GM18858 (cell line): Measurements from ENCODE around the gene UBE2Q1.

Experiments
- ATAC-seq: cut with Tn5 transposase; IDR thresholded peaks from one replicate; pipeline ENCODE4 v1.9.1; 2021; ENCODE audit not compliant: unreplicated experiment

UBE2Q1 gene

DNA sequence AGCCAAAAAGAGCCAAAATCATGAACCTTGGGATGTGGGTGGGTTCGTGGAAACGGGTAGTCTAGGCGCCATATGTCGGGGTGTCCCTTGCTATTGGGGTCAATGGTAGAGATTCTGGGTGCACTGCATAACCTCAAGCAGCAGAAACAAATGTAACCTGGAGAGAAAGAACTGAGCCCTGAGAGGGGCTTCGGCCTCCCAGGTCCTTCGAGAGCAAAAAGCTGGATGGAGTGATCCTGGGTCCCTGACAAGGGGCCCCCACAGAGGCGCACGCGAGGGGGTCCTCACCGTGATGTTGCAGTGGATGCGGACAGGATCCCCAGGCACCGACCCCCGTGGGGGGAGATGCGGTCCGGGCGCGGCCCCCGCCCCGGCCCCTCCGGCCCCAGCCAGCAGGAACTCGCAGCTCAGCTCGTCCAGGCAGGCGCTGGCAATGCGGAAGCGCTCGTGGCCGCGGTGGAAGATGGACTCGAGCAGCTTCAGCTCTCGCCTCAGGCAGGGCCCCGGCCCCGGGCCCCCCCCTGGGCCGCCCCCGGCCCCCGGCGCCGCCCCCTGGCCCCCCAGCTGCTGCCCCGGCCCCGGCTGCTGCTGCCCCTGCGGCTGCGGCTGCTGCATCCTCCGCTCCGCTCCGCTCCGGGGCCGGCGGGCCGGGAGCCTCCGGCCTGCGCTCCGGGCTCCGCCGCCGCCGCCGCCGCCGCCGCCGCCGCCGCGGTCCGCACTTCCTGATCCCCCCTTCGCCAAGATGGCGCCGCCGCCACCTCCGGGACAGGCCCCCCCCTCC, at the start of gene UBE2Q1:
TSS of gene UBE2Q1 (minus strand) at position 724 of the 781 bp plus-strand sequence. CDS start at position 615, 109 bp downstream.
- no peak for ATAC-seq

DNA sequence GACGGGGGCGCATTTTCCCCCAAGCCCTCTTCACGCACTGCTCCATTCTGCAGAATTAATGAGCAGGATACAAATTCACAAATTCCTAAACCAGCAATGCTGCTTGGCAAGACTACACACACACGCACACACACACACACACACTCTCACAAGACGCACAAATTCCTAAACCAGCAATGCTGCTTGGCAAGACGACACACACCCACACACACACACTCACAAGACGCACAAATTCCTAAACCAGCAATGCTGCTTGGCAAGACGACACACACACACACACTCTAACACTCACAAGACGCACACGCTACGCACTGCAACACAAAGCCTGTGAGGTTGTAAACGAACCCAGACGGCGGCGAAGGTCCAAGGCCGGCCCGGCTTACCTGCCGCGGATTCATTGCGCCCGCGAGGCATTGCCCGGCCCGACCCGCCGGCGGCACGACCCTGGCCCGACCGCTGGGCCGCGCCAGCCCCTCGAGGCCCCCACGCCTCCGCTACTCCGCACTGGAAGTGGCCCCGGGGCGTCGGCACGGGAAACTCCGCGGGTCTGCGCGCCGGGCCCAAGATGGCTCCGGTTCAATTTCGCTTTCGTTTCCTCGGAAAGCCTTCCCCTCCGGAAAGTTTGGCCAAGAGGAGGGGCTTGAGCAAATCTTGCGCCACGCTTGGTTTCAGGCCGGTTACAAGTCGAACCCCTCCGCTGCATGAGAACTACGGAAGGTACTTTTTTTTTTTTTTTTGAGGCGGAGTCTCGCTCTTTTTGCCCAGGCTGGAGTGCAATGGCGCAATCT, 49.3 kb upstream of the UBE2Q1 start, which contains the start of gene ADAR:
TSS of gene ADAR (minus strand) at position 578 of the 788 bp plus-strand sequence. CDS start at position 398, 180 bp downstream.
- peak; percentile 50 for ATAC-seq

DNA sequence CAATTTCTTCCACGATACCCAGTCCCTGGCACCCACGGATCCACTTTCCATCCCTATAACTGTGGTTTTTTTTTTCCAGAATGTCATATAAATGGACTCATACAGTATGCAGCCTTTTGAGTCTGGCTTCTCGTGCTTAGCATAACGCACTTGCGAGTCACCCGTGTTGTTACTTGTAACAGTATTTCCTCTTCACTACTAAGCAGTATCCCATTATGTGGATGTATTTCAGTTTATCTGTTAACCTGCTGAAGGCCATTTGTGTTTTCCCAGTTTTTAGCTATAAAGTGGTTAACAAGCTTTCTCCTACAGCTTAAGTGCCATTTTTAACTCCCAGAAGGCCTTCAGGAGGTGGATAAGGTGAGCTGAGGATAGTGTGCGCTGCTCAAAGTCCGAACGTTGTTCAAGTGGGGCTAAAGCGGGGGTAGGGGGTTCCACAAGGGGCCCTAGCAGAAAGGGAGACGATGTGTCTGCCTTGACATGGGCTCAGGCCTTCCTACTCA, 48.7 kb upstream of the UBE2Q1 start:
- no peak for ATAC-seq

DNA sequence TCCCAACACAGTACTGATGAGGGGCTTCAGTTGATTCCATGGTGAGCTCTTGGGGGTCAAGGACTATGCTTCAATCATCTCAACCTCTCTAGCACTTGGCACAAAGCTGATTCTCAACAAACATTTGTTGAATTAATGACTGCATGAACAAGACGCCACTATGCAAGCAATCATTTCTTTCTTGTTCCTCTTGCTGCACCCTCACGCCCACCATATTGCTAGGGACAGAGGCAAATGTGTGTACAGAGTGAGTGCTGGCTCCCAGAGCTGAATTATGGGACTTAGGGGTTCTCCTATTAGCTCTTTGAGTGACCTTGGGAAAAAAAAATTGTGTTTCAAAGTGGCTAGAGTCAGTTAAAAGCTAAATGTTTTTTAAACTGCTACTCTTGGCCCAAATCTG, 47.1 kb upstream of the UBE2Q1 start:
- ATAC-seq, result no peak

DNA sequence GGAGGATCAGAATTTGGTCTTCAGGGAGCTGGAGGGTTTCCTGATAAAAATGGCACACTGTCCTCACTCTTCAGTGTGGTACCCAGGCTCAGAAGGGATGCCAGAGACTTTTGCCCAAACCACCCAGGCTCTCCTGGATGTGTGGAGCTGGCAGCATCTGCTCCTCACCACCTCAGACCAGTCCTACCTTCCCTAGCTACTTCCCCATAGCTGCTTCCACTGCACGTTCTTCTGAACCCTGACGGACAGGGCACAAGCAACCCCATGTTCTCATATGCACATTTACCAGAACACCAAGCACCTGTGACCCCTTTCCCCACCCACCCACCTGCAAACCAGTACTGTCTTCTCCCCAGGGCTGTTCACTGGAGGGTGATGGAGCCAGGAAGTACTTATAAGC, 44.9 kb upstream of the UBE2Q1 start:
- ATAC-seq, result no peak

DNA sequence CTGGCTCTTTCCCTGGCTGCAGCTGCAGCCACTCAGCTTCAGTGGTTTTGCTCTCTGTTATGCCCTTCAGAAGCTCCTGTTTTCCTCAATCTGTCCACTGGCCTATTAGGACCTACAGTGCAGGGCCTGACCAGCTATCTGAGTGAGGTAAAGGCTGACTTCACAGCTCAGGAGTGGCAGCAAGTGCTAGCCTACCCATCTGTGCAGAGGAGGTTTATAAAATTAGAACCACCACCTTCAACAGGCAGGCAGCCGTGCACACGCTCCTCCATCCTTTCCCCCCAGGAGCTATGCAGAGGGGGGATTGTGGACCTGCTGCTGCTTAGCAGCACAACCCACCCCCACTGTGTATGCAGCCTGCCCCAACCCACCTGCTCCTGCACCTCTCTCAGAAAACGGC, 41.2 kb upstream of the UBE2Q1 start:
- ATAC-seq, result no peak

DNA sequence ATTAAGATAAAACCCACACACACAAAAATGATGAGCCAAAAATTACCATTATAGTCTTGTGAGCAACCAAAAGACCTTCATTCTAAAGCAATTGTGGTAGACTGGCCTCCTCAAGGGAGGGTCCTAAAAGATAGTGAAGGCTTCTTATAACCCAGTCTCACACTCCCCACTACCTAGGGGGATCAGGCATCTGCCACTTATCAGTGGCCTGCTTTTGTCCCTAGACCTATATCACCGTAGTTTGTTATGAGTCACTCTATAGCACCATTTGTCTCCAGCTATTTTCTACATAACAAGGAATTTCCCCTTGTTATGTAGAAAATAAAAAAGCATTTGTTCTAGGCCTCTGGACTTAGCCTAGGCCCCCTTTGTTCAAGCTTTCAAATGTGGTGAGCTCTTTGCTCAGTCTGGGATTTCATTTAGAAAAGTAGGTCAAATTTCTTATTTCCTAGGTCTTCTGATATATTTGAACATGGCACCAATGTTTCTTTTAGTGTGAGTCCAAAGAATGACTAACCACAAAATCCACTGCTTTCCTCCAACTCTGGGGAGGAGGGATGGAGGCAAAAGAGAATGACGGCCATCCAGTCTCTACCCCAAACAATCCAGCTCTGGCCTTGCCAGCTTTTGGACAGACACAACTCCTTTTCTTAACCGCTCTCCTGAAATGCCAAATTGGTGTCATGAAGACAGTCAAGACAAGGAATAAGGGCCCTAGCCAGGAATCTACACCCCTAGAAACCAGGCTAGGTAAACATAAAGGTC, 40.6 kb upstream of the UBE2Q1 start:
- ATAC-seq, result no peak

DNA sequence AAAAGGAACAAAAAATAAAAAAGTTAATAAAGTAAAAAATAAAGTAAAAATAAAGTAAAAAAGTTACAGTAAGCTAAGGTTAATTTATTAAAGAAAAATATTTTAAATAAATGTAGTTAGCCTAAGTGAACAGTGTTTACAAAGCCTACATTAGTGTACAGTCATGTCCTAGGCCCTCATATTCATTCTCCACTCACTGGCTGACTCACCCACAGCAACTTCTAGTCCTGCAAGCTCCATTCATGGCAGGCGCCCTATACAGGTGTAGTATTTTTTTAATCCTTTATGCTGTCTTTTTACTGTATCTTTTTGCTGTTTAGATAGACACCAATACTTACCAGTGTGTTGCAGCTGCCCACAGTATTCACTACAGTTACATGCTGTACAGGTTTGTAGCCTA, 37.2 kb upstream of the UBE2Q1 start:
- ATAC-seq, result no peak

DNA sequence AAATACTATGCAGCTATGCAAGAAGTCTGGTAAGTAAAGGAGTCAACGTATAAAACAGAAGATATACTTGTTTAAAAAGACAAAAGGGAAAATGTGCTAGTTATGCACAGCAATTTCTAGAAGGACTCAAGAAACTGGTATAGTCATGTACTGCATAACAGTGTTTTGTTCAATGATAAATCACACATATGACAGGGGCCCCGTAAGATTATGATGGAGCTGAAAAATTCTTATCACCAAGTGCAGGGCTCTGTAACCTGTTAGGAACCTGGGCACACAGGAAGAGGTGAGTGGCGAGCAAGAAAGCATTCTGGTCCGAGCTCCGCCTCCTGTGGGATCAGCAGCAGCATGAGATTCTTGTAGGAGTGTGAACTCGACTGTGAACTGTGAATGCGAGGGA, 36.3 kb upstream of the UBE2Q1 start:
- no peak for ATAC-seq

DNA sequence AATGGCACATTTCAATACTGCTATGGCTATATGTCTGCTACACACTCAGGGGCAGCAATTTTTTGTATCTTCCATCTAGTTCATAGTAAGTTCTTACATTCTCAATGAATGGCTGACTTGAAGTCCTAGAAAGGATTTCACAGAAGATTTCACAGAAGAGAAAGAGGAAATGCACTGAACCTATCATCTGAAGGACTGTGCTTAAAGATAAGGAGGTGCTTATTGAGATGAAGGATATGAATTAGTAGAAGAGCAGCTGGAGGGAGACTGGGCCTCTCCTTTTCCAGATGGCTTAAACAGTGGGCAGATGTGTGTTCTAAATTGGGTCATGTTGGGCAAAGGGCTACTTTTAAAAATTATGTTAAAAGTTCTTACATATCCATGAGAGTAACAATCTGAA, 34.9 kb upstream of the UBE2Q1 start:
- no peak for ATAC-seq

DNA sequence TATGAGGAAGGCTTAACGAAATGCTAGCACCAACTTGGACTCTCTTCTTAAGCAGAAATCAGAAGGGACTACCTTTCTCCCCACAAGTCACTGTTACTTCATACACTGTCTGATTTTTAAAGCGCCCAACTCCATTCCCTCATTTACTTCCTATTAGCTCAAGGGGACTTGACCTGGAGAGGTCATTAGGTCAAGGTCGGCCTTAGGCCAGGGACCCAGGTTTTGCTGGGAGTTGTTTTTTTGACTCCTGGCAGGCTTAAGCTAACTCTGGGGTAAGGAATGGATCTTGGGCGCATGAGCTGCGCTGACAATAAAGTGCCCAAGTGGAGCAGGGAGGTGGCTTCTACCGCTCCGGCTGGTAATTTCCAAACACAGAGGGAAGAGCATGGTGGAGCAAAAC, 32.7 kb upstream of the UBE2Q1 start:
- no peak for ATAC-seq

DNA sequence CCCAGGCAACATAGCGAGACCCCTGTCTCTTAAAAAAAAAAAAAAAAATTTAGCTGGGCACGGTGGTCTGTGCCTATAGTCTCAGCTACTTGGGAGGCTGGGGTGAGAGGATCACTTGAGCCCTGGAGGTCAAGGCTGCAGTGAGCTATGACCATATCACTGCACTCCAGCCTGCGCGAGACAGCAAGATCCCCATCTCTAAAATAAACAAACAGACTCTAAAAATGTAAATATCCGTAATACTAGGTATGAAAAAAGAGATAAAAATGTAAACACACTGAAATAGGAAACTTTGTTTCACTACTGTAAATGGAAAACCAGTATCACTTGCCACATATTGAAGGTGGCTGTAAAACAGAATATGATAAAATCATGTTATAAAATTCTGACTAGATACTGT, 32.3 kb upstream of the UBE2Q1 start:
- no peak for ATAC-seq

DNA sequence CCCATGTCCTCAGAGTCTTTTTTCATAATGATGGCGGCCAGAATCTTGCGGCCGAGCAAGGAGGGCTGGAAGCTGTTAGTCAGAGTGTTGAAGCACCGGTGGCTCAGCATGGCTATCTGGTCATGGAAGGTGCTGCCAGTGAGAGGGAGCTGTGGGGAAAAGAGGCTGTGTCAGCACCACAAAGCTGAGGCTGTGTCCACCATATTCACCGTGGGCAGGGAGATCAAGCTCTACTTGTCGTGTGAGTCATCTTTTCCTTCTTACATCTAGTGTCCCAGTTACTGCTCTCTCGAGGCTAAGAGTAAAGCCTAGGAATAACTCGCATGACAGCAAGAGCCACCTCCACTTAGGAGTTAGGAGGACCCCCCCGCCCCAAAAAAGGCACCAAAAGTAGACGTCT, 31.3 kb upstream of the UBE2Q1 start:
- ATAC-seq, result no peak

DNA sequence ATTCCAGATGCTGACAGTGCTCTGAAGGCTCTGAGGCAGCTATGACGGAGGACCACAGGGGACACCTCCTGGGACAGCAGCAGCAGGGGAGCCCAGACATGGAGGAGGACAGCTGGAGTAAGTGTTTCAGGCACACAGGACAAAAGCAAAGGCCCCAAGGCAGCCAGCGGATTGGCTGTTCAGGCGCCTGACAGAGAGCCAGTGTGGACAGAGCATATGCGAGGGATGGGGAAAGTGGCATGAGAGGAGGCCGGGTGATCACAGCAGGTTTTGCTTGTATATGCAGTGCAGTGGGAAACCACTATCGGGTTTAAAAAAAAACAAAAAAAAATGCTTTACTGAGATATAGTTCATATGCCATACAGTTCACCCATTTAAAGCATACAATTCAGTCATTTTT, 28.2 kb upstream of the UBE2Q1 start:
- no peak for ATAC-seq

DNA sequence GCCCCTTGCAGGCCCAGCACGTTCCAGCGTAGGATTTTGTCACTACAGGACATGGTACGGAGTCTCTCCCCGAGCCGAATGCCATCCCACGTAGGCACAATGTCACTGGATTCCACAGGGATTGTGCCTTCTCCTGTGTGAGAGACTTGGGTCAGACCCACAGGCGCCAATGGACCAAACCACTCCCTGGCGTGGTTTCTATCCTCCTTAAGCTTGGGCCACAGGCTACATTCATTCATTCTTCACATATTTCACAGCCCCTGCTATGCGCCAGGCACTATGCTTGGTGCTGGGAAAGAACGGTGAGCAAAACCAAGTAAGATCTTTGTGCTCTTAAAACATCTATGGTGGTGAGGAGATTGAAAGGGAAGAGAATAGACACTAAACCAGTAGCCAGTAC, 27.8 kb upstream of the UBE2Q1 start:
- no peak for ATAC-seq

DNA sequence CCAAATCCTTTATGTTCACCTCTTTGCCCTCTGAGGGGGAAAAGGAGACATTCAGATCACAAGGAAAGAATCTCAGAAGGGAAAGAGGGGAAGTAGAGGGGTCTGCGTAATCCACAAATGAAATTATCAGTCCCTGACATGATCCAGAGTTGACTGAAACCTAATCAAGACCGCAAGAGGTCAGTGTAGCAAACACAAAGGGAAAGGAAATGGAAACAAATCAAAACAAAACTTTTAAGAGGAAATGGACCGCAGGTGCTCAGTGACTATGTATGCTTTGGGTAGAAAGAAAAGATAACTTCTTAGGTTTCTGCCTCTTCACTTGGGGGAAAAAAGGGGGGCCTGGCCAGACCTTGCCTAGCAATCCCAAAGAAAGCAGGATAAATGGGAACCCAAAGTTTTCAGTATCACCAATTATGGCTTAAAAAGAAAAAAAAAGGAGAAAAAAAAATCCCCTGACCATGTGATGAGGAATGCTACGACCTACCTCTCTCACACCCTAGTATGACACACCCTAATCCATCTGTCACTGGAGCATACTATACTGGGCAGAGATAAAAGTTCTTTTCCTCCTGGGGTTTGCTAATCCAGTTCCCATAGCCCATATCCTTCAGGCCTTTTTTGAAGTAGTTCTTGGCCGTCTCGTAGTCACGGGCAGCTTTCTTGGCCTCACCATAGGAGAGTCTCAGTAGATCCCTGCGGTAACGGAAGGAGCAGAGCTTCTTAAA, 26.0 kb upstream of the UBE2Q1 start:
- no peak for ATAC-seq

DNA sequence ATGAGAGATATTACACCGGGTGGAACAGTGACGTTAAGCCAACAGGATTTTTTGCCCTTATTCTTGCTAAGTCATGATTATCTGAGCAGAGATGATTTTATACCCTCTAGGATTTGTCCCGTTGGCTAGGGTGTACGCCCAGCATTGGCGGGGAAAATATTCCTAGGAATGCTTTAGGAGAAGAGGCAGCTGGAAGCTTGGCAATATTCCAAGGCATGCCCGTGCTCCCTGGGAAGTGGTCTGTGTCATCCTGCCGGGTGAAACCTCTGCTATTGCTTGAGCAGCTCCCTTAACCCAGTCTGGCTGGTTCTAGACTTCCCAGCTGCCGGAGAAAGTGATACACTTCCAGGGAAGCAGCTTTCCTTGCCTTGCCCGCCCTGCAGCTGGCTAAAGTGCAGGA, 25.3 kb upstream of the UBE2Q1 start:
- no peak for ATAC-seq

DNA sequence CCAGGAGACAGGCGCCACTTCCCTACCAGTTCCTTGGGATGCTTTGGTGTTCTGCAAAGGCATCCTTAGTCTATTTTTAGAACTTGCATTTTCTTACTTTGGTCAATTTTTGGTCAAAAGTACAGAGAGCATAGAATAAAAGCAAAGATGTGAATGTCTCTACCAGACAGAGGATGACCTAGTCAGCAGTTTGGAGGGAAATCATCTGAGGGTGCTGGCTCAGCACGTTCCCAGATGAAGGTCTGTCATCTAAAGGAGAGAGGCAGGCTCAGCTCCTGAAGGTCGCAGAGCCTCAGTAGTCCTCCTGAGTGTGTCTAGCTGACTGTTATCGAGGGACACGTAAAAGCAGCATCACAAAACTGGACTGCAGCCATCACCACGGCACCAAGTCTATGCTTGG, 24.4 kb upstream of the UBE2Q1 start:
- no peak for ATAC-seq

DNA sequence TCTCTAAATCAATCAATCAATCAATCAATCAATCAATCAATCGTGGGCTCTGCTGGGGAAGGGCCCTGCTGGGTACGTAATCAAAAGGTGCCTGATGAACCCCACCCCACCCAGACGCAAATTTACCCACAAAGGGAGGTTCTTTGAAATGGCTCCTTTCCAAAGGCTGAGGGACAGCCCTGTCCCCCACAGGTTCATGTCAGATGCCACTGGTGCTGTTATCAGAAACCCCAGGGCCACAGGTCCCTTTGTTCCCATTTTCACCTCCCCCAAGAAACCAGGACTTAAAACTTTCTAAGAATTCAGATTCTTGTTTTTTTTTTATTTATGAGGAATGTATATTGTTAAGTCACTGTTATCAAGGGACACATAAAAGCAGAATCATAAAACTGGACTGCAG, 23.3 kb upstream of the UBE2Q1 start:
- ATAC-seq, result no peak

DNA sequence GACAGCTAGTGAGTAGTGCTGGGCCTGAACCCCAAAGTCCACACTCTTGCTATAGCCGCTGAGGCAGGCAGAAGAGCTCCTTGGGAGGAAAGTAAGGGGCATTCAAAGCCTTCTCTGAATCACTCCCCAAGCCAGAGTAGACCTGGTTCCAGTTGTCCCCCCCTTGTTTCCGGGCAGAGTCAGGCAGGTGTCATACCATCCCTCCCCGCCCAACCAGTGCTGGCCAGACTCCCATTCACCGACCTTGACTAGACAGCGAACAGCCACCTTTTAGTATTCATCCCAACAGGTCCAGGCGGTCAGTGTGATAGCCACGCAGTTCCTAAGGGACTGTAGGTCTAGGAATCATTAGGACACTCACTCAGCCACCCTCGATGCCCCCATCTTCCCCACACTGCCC, 20.9 kb upstream of the UBE2Q1 start:
- ATAC-seq, result no peak

DNA sequence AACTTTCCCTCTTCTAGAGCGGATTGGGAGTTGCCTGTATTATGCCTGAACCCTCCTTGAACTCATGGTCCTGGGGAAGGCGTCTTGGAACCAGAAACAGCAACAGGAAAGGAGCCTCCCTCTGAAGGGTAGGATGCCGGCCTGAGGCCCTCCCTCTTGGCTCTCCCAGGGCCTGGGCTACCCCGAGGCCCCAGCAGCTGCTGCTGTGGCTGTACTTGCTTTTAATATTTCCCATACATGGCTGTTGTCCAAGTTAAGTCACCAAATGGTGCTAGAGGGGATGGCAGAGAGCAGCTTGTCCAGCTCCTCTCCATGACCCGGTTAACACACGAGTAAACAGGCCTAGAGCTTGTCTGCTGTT, 19.6 kb upstream of the UBE2Q1 start:
- no peak for ATAC-seq
